ENCODE measurements around the gene SDF4.

DNA sequence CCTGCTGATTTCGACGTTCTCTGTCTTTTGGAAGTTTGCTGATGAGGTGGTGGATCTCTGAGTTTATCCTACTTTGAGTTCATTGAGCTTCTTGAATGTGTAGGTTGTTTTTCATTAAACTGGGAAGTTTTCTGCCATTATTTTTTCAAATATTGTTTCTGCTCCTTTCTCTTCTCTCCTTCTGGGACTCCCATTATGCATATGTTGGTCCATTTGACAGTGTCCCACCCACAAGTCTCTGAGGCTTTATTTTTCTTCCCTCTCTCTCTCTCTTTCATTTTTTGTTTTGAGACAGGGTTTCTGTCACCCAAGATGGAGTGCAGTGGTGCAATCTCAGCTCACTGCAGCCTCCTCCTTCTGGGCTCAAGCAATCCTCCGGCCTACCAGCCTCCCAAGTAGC lies 37.1 kb downstream of the SDF4 start:
- TF ChIP-seq, protein P1, sequence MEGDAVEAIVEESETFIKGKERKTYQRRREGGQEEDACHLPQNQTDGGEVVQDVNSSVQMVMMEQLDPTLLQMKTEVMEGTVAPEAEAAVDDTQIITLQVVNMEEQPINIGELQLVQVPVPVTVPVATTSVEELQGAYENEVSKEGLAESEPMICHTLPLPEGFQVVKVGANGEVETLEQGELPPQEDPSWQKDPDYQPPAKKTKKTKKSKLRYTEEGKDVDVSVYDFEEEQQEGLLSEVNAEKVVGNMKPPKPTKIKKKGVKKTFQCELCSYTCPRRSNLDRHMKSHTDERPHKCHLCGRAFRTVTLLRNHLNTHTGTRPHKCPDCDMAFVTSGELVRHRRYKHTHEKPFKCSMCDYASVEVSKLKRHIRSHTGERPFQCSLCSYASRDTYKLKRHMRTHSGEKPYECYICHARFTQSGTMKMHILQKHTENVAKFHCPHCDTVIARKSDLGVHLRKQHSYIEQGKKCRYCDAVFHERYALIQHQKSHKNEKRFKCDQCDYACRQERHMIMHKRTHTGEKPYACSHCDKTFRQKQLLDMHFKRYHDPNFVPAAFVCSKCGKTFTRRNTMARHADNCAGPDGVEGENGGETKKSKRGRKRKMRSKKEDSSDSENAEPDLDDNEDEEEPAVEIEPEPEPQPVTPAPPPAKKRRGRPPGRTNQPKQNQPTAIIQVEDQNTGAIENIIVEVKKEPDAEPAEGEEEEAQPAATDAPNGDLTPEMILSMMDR (conservative IDR thresholded peaks at IDR 0.05) = no peak
- TF ChIP-seq ZFX (IDR thresholded peaks at IDR 0.05) = no peak
